ENCODE measurements around the gene DHX36.

The DHX36 gene

GRCh38 chr3:154236331-154236730, 88.0 kb downstream of the DHX36 start:
- TF ChIP-seq FOXP2 (optimal IDR thresholded peaks at IDR 0.05; ENCODE audit: borderline replicate concordance, extremely low read depth, extremely low read length, insufficient read depth) (no peak), SIN3A (IDR thresholded peaks at IDR 0.05; ENCODE audit: borderline replicate concordance, insufficient read depth, low read length) (no peak), POLR2AphosphoS5 (IDR thresholded peaks at IDR 0.05; ENCODE audit: low read depth, low read length) (no peak), REST (IDR thresholded peaks at IDR 0.05; ENCODE audit: insufficient read depth in 1 of 2, low read depth in 2 of 2, low read length in 2 of 2) (no peak), TAF1 (IDR thresholded peaks at IDR 0.05; ENCODE audit: borderline replicate concordance, insufficient read depth, low read length) (no peak)

- no peak for TF ChIP-seq POLR2AphosphoS5 (IDR thresholded peaks at IDR 0.05; ENCODE audit: low read depth, low read length)
- TF ChIP-seq REST (IDR thresholded peaks at IDR 0.05; ENCODE audit: insufficient read depth in 1 of 2, low read depth in 2 of 2, low read length in 2 of 2) = no peak
- TF ChIP-seq FOXP2 (optimal IDR thresholded peaks at IDR 0.05; ENCODE audit: borderline replicate concordance, extremely low read depth, extremely low read length, insufficient read depth) = no peak
- TF ChIP-seq SIN3A (IDR thresholded peaks at IDR 0.05; ENCODE audit: borderline replicate concordance, insufficient read depth, low read length) = no peak
- TF ChIP-seq TAF1 (IDR thresholded peaks at IDR 0.05; ENCODE audit: borderline replicate concordance, insufficient read depth, low read length) = no peak
Measured at GRCh38 chr3:154235330-154235729, 89.0 kb downstream of the DHX36 start.

GRCh38 chr3:154229217-154229590, 95.1 kb downstream of the DHX36 start:
- TF ChIP-seq REST (IDR thresholded peaks at IDR 0.05; ENCODE audit: insufficient read depth in 1 of 2, low read depth in 2 of 2, low read length in 2 of 2) (no peak), FOXP2 (optimal IDR thresholded peaks at IDR 0.05; ENCODE audit: borderline replicate concordance, extremely low read depth, extremely low read length, insufficient read depth) (no peak), POLR2AphosphoS5 (IDR thresholded peaks at IDR 0.05; ENCODE audit: low read depth, low read length) (no peak), TAF1 (IDR thresholded peaks at IDR 0.05; ENCODE audit: borderline replicate concordance, insufficient read depth, low read length) (no peak), SIN3A (IDR thresholded peaks at IDR 0.05; ENCODE audit: borderline replicate concordance, insufficient read depth, low read length) (no peak)

GRCh38 chr3:154228561-154229216, 95.6 kb downstream of the DHX36 start:
- TF ChIP-seq TAF1 (IDR thresholded peaks at IDR 0.05; ENCODE audit: borderline replicate concordance, insufficient read depth, low read length) (no peak), REST (IDR thresholded peaks at IDR 0.05; ENCODE audit: insufficient read depth in 1 of 2, low read depth in 2 of 2, low read length in 2 of 2) (no peak), SIN3A (IDR thresholded peaks at IDR 0.05; ENCODE audit: borderline replicate concordance, insufficient read depth, low read length) (no peak), POLR2AphosphoS5 (IDR thresholded peaks at IDR 0.05; ENCODE audit: low read depth, low read length) (no peak), FOXP2 (optimal IDR thresholded peaks at IDR 0.05; ENCODE audit: borderline replicate concordance, extremely low read depth, extremely low read length, insufficient read depth) (no peak)
